Esophagus muscularis mucosa (tissue), 4 donors: ENCODE measurements around the gene DIS3L.

Experiments
- CTCF ChIP-seq, 3 experiments: fragments of 200-600 bp in 2 of 3; fragments of 450-650 bp in 1 of 3; sonication (generic) in 2 of 3; IDR thresholded peaks; one replicate each; pipeline ENCODE4 v1.5.1; 2017 to 2019; ENCODE audit warnings: antibody characterized with exemption in 3 of 3, mild to moderate bottlenecking in 2 of 3, moderate library complexity in 1 of 3
- EP300 ChIP-seq: sonication (generic); formaldehyde crosslinking; IDR thresholded peaks from one replicate; pipeline ENCODE4 v1.6.1; 2017; ENCODE audit warnings: antibody characterized with exemption
- POLR2A ChIP-seq: fragments of 450-650 bp; IDR thresholded peaks from one replicate; pipeline ENCODE4 v1.6.1; 2017; ENCODE audit warnings: antibody characterized with exemption, moderate library complexity, mild to moderate bottlenecking, low read depth

- TF ChIP-seq EP300: no peak
- no peak for TF ChIP-seq CTCF (IDR thresholded peaks at IDR 0.05)
- TF ChIP-seq POLR2A: no peak
Observed at GRCh38 chr15:66362776-66363175, 69.4 kb downstream of the DIS3L start.
